Left forelimb (tissue), 1 donor: ENCODE measurements around the gene ECM1.

Experiments
- DNase-seq: peaks from one replicate; pipeline ENCODE4 v3.0.0-alpha.2; 2018; ENCODE audit warnings: low spot score

The ECM1 gene

GRCh38 chr1:150545486-150546032, 37.6 kb downstream of the ECM1 start:
- DNase-seq = no peak

GRCh38 chr1:150546294-150546937, 38.5 kb downstream of the ECM1 start:
- no peak for DNase-seq

- no peak for DNase-seq
Measured at GRCh38 chr1:150548324-150548631, 40.4 kb downstream of the ECM1 start.

- DNase-seq = peak; percentile 87
Measured at GRCh38 chr1:150548632-150549495, 41.0 kb downstream of the ECM1 start, which contains the start of gene ADAMTSL4. Gene ADAMTSL4 (plus strand): TSS chr1:150549408. CDS start chr1:150552289, 2,881 bp downstream.

GRCh38 chr1:150549496-150550221, 41.8 kb downstream of the ECM1 start:
- DNase-seq = peak; percentile 79

GRCh38 chr1:150550222-150551050, 42.5 kb downstream of the ECM1 start:
- peak; percentile 79 for DNase-seq

GRCh38 chr1:150551051-150551783, 43.3 kb downstream of the ECM1 start:
- peak; percentile 67 for DNase-seq

- DNase-seq = no peak
Measured at GRCh38 chr1:150551784-150552127, 43.8 kb downstream of the ECM1 start.

GRCh38 chr1:150552128-150552910, 44.4 kb downstream of the ECM1 start:
- DNase-seq = peak; percentile 79

- no peak for DNase-seq
Measured at GRCh38 chr1:150552911-150553289, 45.0 kb downstream of the ECM1 start.

GRCh38 chr1:150553392-150554085, 45.6 kb downstream of the ECM1 start:
- DNase-seq = no peak

GRCh38 chr1:150554086-150554452, 46.2 kb downstream of the ECM1 start:
- no peak for DNase-seq

- peak; percentile 8 for DNase-seq
Measured at GRCh38 chr1:150555198-150555970, 47.5 kb downstream of the ECM1 start.

GRCh38 chr1:150555971-150556865, 48.3 kb downstream of the ECM1 start:
- no peak for DNase-seq

GRCh38 chr1:150557065-150557600, 49.2 kb downstream of the ECM1 start:
- DNase-seq = no peak

- no peak for DNase-seq
Measured at GRCh38 chr1:150557813-150558212, 49.9 kb downstream of the ECM1 start.

GRCh38 chr1:150558303-150558704, 50.4 kb downstream of the ECM1 start:
- peak; percentile 52 for DNase-seq
